ENCODE measurements around the gene TEX13A.

Gene TEX13A

GRCh38 chrX:105173071-105173470 is 47.4 kb downstream of the TEX13A start:
- Histone ChIP-seq H3K27me3 (ENCODE audit: insufficient read depth, low read length, poor library complexity, severe bottlenecking) (no peaks in the 10 kb centered on the region), H3K9me2 (replicated peaks; ENCODE audit: low read depth, low read length) (no peaks in the 10 kb centered on the region), H2AFZ (ENCODE audit: low read length) (no peak overlapping the region), H3K9ac (ENCODE audit: low read depth, low read length, poor library complexity, severe bottlenecking) (no peak overlapping the region), H3F3A (ENCODE audit: low read depth) (no peaks in the 10 kb centered on the region), H3K4me1 (ENCODE audit: insufficient read depth, low read length, poor library complexity, severe bottlenecking) (no peaks in the 10 kb centered on the region), H3K79me2 (ENCODE audit: insufficient read depth, low read length) (no peaks in the 10 kb centered on the region), H4K20me1 (ENCODE audit: insufficient read depth, low read length, poor library complexity, severe bottlenecking) (no peaks in the 10 kb centered on the region), H3K4me3 (ENCODE audit: low read length, poor library complexity, severe bottlenecking) (no peak overlapping the region), H3K4me2 (ENCODE audit: low read depth, low read length, poor library complexity, severe bottlenecking) (no peak overlapping the region), H3K36me3 (ENCODE audit: insufficient read depth, low read length) (no peaks in the 10 kb centered on the region), H3K9me3 (ENCODE audit: insufficient read depth, low read depth, low read length) (no peaks in the 10 kb centered on the region)
- TF ChIP-seq CTCF (conservative IDR thresholded peaks at IDR 0.05; ENCODE audit: low read length), result no peak
- TF ChIP-seq EZH2phosphoT487 (IDR thresholded peaks at IDR 0.05; ENCODE audit: borderline replicate concordance), result no peak
